Endothelial cell of umbilical vein (primary cell): Measurements from ENCODE around the gene PAX5.

Experiments used
- EZH2 ChIP-seq: IDR thresholded peaks from 2 replicates; pipeline ENCODE4 v1.6.1; 2012; ENCODE audit warnings: borderline replicate concordance, low read depth, mild to moderate bottlenecking, moderate library complexity, low read length, inconsistent platforms; ENCODE audit not compliant: severe bottlenecking
- GATA2 ChIP-seq: IDR thresholded peaks from 2 replicates; pipeline ENCODE4 v1.7.0; 2011; ENCODE audit warnings: low read depth, mild to moderate bottlenecking, moderate library complexity, mixed read lengths, low read length; ENCODE audit not compliant: insufficient read length, insufficient read depth
- JUN ChIP-seq: IDR thresholded peaks from 2 replicates; pipeline ENCODE4 v1.6.1; 2011; ENCODE audit warnings: borderline replicate concordance, low read depth; ENCODE audit not compliant: insufficient read length, insufficient read depth
- POLR2A ChIP-seq: IDR thresholded peaks from 2 replicates; pipeline ENCODE4 v1.6.1; 2012; ENCODE audit warnings: low read depth, mild to moderate bottlenecking, control low read depth, low read length
- POLR2AphosphoS5 ChIP-seq: IDR thresholded peaks from 2 replicates; pipeline ENCODE4 v1.6.1; 2012; ENCODE audit warnings: low read depth, mild to moderate bottlenecking, control low read depth, low read length, moderate library complexity; ENCODE audit not compliant: insufficient read depth
- TF ChIP-seq, protein P1 (sequence below), 2 donors: IDR thresholded peaks; 1 replicate in 1 of 2; 2 replicates in 1 of 2; pipeline ENCODE4 v1.5.1; 2011; ENCODE audit warnings: low read length in 2 of 2, mild to moderate bottlenecking in 2 of 2, moderate library complexity in 2 of 2, control low read depth in 1 of 2, inconsistent platforms in 1 of 2, low read depth in 1 of 2; ENCODE audit not compliant: insufficient read depth in 1 of 2; ENCODE audit errors: extremely low read depth in 1 of 2
- TF ChIP-seq, protein P2 (sequence below): IDR thresholded peaks from 2 replicates; pipeline ENCODE4 v1.6.1; 2011; ENCODE audit not compliant: insufficient read depth, insufficient read length

DNA sequence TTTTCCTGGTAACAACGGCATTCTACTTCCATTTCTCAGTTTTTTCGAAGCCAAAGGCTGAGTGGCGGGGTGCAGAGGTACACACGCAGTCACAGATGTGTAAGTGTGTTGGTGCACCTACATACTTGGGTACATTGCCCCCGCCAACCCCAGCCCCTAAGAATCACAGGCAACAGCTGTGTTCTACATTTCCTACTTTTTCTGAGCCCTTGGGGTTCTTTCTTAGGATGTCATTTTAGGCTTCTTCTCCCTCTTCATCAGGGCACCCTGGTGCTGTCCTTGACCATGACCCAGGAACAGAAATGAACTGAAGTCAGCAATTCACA, 104.8 kb downstream of the PAX5 start:
- TF ChIP-seq, protein P1, sequence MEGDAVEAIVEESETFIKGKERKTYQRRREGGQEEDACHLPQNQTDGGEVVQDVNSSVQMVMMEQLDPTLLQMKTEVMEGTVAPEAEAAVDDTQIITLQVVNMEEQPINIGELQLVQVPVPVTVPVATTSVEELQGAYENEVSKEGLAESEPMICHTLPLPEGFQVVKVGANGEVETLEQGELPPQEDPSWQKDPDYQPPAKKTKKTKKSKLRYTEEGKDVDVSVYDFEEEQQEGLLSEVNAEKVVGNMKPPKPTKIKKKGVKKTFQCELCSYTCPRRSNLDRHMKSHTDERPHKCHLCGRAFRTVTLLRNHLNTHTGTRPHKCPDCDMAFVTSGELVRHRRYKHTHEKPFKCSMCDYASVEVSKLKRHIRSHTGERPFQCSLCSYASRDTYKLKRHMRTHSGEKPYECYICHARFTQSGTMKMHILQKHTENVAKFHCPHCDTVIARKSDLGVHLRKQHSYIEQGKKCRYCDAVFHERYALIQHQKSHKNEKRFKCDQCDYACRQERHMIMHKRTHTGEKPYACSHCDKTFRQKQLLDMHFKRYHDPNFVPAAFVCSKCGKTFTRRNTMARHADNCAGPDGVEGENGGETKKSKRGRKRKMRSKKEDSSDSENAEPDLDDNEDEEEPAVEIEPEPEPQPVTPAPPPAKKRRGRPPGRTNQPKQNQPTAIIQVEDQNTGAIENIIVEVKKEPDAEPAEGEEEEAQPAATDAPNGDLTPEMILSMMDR (IDR thresholded peaks at IDR 0.05; ENCODE audit: extremely low read depth in 1 of 2, insufficient read depth in 1 of 2, low read depth in 1 of 2, low read length in 2 of 2), result no peak
- no peak for TF ChIP-seq POLR2AphosphoS5
- TF ChIP-seq, protein P2, sequence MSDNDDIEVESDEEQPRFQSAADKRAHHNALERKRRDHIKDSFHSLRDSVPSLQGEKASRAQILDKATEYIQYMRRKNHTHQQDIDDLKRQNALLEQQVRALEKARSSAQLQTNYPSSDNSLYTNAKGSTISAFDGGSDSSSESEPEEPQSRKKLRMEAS, result no peak
- TF ChIP-seq EZH2, result no peak
- no peak for TF ChIP-seq POLR2A
- TF ChIP-seq GATA2, result no peak
- no peak for TF ChIP-seq JUN
